GM12878 (cell line): Measurements from ENCODE around the gene KCNC4. TPM values are rescaled to one million over a fixed set of nuclear protein-coding genes. Genes with fewer than 3 reads are reported as not detected.

Experiments
- CHD1 ChIP-seq: IDR thresholded peaks from 2 replicates; pipeline ENCODE4 v1.6.1; 2012; ENCODE audit warnings: low read depth, low read length, improper control_type of control experiment
- NBN ChIP-seq: fragments of 450-650 bp; IDR thresholded peaks from 2 replicates; pipeline ENCODE4 v1.6.1; 2016
- NR2F1 ChIP-seq: fragments of 450-650 bp; conservative IDR thresholded peaks from 2 replicates; pipeline ENCODE4 v1.6.1; 2017; ENCODE audit warnings: mild to moderate bottlenecking
- PRDM15 ChIP-seq: fragments of 450-650 bp; formaldehyde crosslinking; IDR thresholded peaks from 2 replicates; pipeline ENCODE4 v1.4.0; 2020; ENCODE audit warnings: mild to moderate bottlenecking, moderate library complexity
- TAF1 ChIP-seq: IDR thresholded peaks from 2 replicates; pipeline ENCODE4 v1.6.1; 2011; ENCODE audit warnings: mild to moderate bottlenecking, low read depth, low read length, borderline replicate concordance
- ZBTB11 ChIP-seq: fragments of 450-650 bp; formaldehyde crosslinking; IDR thresholded peaks from 2 replicates; pipeline ENCODE4 v1.5.0; 2022; ENCODE audit warnings: mild to moderate bottlenecking, missing genetic modification characterization
- polyA plus RNA-seq, 11 experiments: library from polyadenylated mRNA; depleted of rRNA in 4 of 11; unstranded in 6 of 11; stranded (reverse) in 5 of 11; fragments of >200 nt; fragmentation: Nextera tagmentation in 4 of 11; fragmentation: Illumina TruSeq in 1 of 11; extraction: Ambion mirVana in 4 of 11; extraction: Trizol in 1 of 11; gene quantifications; 1 replicate in 1 of 11; 2 replicates in 10 of 11; pipeline versions ENCODE4 v1.2.1 to v1.2.3, GENCODE V29; 2011 to 2016; ENCODE audit warnings: inconsistent platforms in 2 of 11, missing spikeins in 2 of 11, low read depth in 1 of 11
- total RNA-seq, 4 experiments: library from RNA; depleted of rRNA in 3 of 4; stranded (reverse); fragments of >200 nt in 3 of 4; fragmentation: Illumina TruSeq in 1 of 4; extraction: Trizol in 1 of 4; gene quantifications; 2 replicates each; pipeline versions ENCODE4 v1.2.1 to v1.2.3, GENCODE V29; 2013 to 2021

Gene KCNC4
- total and polyA plus RNA-seq, 10 of the 15 experiments (the other 5 are each of a cell fraction or from before 2014, with no cell fraction given): 0.06 to 1.7 (median 0.36) TPM

GRCh38 chr1:110189181-110189580, 20.9 kb upstream of the KCNC4 start (continued):
- TF ChIP-seq PRDM15 (CRISPR knock-in tag) (no peak), CHD1 (no peak), ZBTB11 (CRISPR knock-in tag) (no peak), TAF1 (no peak), NR2F1 (no peak), NBN (no peak)
